ENCODE results near the gene MT1X.

GRCh38 chr16:56672761-56673536 is 9.3 kb upstream of the MT1X start:
- TF ChIP-seq EZH2 (IDR thresholded peaks at IDR 0.05; ENCODE audit: low read depth, unreplicated experiment), result no peak
- no peak for TF ChIP-seq CTCF (conservative IDR thresholded peaks at IDR 0.05; ENCODE audit: low read depth in 2 of 2)
- no peak for TF ChIP-seq EZH2phosphoT487 (IDR thresholded peaks at IDR 0.05; ENCODE audit: unreplicated experiment)
- TF ChIP-seq CREB1 (CRISPR knock-in tag; IDR thresholded peaks at IDR 0.05; ENCODE audit: low read depth), result no peak
- TF ChIP-seq POLR2AphosphoS5 (IDR thresholded peaks at IDR 0.05; ENCODE audit: low read depth), result no peak
- TF ChIP-seq JUNB (IDR thresholded peaks at IDR 0.05; ENCODE audit: unreplicated experiment), result no peak
- no peak for TF ChIP-seq REST (IDR thresholded peaks at IDR 0.05; ENCODE audit: unreplicated experiment)
- no peak for TF ChIP-seq STAT1 (IDR thresholded peaks at IDR 0.05; ENCODE audit: unreplicated experiment)
- TF ChIP-seq NANOG (IDR thresholded peaks at IDR 0.05; ENCODE audit: borderline replicate concordance), result no peak
- no peak for TF ChIP-seq ETS1 (IDR thresholded peaks at IDR 0.05)
- TF ChIP-seq ZNF331 (CRISPR knock-in tag; IDR thresholded peaks at IDR 0.05; ENCODE audit: low read depth), result no peak
